Measurements from ENCODE around the gene RANGRF. TPM values are rescaled to one million over a fixed set of nuclear protein-coding genes. Genes with fewer than 3 reads are reported as not detected.

The RANGRF gene
- total and polyA plus RNA-seq, 9 of the 15 experiments (the other 6 are each of a cell fraction or from before 2014, with no cell fraction given) = 7.6 to 60.0 (median 16.0) TPM

DNA sequence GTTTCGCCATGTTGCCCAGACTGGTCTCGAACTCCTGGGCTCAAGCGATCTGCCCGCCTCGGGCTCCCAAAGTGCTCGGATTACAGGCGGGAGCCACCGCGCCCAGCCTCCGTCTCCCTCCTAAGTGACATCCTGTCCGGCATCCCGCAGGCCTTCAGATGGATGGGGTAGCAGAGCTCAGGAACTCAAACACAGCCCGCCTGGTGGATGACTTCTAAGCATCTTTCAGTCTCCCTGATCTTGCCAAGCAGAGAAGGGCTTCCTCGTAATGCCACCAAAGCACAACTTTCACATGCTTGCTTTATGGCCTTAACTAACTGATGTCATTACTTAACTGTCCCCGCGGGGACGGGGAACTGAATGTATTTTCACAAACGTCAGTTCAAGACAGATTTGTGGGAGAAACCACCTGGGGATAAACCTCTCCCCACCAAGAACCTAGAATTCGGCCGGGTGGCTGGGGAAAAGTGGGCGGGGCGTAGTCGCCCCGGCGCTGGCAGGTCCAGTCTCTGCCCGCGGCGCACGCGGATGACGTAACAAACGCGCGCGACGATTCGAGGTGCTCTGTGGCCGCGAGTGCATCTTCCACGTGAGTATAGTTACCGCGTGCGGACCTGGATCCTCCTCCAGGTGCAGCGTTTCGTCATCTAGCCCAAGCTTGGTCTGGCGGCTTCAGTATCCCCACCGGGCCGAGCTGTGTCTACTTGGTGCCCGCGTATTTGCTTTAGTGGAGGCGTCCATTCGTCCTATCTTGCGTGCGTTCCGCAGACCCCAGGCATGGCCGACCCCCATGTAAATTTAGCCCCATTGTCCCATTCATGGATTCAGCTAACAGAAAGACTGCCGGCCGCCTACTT, 39.5 kb upstream of the RANGRF start, which contains the start of gene PFAS (continued):
- TF ChIP-seq CREB1 (IDR thresholded peaks at IDR 0.05) (peak; percentile 96), CREB1 (CRISPR knock-in tag; IDR thresholded peaks at IDR 0.05) (peak; percentile 98), FOSL1 (tag; conservative IDR thresholded peaks at IDR 0.05) (no peak), CCAR2 (IDR thresholded peaks at IDR 0.05; ENCODE audit: low read depth, low read length) (no peak), KLF13 (tag; IDR thresholded peaks at IDR 0.05; ENCODE audit: borderline replicate concordance, low read depth) (no peak), YBX1 (IDR thresholded peaks at IDR 0.05) (no peak), MAFF (IDR thresholded peaks at IDR 0.05; ENCODE audit: low read length) (no peak), ZNF121 (CRISPR knock-in tag; conservative IDR thresholded peaks at IDR 0.05) (no peak), ZBTB8A (IDR thresholded peaks at IDR 0.05; ENCODE audit: partially characterized antibody) (no peak), TCF3 (CRISPR knock-in tag; IDR thresholded peaks at IDR 0.05) (no peak), RFX5 (IDR thresholded peaks at IDR 0.05; ENCODE audit: low read depth, low read length) (no peak), ZNF695 (CRISPR knock-in tag; IDR thresholded peaks at IDR 0.05) (no peak), ARID1B (IDR thresholded peaks at IDR 0.05) (no peak), KDM1A (IDR thresholded peaks at IDR 0.05) (no peak), KLF10 (CRISPR knock-in tag; IDR thresholded peaks at IDR 0.05) (no peak), EWSR1 (IDR thresholded peaks at IDR 0.05; ENCODE audit: borderline replicate concordance, low read depth, partially characterized antibody) (no peak), NFXL1 (CRISPR knock-in tag; IDR thresholded peaks at IDR 0.05) (no peak), TFAM (CRISPR knock-in tag; conservative IDR thresholded peaks at IDR 0.05) (no peak), TSC22D4 (tag; IDR thresholded peaks at IDR 0.05) (no peak), PRPF4 (IDR thresholded peaks at IDR 0.05; ENCODE audit: insufficient read depth, low read depth, low read length, poor library complexity, severe bottlenecking) (no peak), RBM22 (IDR thresholded peaks at IDR 0.05; ENCODE audit: low read depth, low read length, poor library complexity, severe bottlenecking) (no peak)
- TF ChIP-seq, protein P1, sequence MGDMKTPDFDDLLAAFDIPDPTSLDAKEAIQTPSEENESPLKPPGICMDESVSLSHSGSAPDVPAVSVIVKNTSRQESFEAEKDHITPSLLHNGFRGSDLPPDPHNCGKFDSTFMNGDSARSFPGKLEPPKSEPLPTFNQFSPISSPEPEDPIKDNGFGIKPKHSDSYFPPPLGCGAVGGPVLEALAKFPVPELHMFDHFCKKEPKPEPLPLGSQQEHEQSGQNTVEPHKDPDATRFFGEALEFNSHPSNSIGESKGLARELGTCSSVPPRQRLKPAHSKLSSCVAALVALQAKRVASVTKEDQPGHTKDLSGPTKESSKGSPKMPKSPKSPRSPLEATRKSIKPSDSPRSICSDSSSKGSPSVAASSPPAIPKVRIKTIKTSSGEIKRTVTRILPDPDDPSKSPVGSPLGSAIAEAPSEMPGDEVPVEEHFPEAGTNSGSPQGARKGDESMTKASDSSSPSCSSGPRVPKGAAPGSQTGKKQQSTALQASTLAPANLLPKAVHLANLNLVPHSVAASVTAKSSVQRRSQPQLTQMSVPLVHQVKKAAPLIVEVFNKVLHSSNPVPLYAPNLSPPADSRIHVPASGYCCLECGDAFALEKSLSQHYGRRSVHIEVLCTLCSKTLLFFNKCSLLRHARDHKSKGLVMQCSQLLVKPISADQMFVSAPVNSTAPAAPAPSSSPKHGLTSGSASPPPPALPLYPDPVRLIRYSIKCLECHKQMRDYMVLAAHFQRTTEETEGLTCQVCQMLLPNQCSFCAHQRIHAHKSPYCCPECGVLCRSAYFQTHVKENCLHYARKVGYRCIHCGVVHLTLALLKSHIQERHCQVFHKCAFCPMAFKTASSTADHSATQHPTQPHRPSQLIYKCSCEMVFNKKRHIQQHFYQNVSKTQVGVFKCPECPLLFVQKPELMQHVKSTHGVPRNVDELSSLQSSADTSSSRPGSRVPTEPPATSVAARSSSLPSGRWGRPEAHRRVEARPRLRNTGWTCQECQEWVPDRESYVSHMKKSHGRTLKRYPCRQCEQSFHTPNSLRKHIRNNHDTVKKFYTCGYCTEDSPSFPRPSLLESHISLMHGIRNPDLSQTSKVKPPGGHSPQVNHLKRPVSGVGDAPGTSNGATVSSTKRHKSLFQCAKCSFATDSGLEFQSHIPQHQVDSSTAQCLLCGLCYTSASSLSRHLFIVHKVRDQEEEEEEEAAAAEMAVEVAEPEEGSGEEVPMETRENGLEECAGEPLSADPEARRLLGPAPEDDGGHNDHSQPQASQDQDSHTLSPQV (IDR thresholded peaks at IDR 0.05) = no peak
- TF ChIP-seq, protein P2, sequence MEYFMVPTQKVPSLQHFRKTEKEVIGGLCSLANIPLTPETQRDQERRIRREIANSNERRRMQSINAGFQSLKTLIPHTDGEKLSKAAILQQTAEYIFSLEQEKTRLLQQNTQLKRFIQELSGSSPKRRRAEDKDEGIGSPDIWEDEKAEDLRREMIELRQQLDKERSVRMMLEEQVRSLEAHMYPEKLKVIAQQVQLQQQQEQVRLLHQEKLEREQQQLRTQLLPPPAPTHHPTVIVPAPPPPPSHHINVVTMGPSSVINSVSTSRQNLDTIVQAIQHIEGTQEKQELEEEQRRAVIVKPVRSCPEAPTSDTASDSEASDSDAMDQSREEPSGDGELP (CRISPR knock-in tag; IDR thresholded peaks at IDR 0.05; ENCODE audit: borderline replicate concordance) = peak; percentile 51
- TF ChIP-seq, protein P3, sequence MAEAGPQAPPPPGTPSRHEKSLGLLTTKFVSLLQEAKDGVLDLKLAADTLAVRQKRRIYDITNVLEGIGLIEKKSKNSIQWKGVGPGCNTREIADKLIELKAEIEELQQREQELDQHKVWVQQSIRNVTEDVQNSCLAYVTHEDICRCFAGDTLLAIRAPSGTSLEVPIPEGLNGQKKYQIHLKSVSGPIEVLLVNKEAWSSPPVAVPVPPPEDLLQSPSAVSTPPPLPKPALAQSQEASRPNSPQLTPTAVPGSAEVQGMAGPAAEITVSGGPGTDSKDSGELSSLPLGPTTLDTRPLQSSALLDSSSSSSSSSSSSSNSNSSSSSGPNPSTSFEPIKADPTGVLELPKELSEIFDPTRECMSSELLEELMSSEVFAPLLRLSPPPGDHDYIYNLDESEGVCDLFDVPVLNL (CRISPR knock-in tag; IDR thresholded peaks at IDR 0.05; ENCODE audit: low read depth) = peak; percentile 52; the same call in 1 of the 2 replicates

All from K562 (cell line).